Adipocyte (in vitro differentiated cells): ENCODE results near the gene CPVL.

ENCODE experiments used
- DNase-seq: peaks from one replicate; pipeline ENCODE4 v3.0.0-alpha.2; 2015; ENCODE audit warnings: low read depth
- H3K27me3 ChIP-seq: replicated peaks from 2 replicates; pipeline ENCODE4 v1.7.0; 2013; ENCODE audit warnings: mild to moderate bottlenecking, low read length, moderate library complexity; ENCODE audit not compliant: control insufficient read depth, insufficient read depth
- H3K36me3 ChIP-seq: 2 replicates; pipeline ENCODE4 v1.7.0; 2013; ENCODE audit warnings: low read length, mild to moderate bottlenecking, moderate library complexity; ENCODE audit not compliant: control insufficient read depth, insufficient read depth, severe bottlenecking
- H3K4me1 ChIP-seq: 2 replicates; pipeline ENCODE4 v1.7.0; 2013; ENCODE audit warnings: mild to moderate bottlenecking, low read length, moderate library complexity; ENCODE audit not compliant: control insufficient read depth, insufficient read depth
- H3K4me3 ChIP-seq: 2 replicates; pipeline ENCODE4 v1.7.0; 2013; ENCODE audit warnings: mild to moderate bottlenecking, low read length, moderate library complexity
- H3K9ac ChIP-seq: 2 replicates; pipeline ENCODE4 v1.7.0; 2013; ENCODE audit warnings: mild to moderate bottlenecking, low read length, moderate library complexity
- H3K9me3 ChIP-seq: 2 replicates; pipeline ENCODE4 v1.7.0; 2013; ENCODE audit warnings: mild to moderate bottlenecking, low read length, moderate library complexity; ENCODE audit not compliant: control insufficient read depth

CPVL gene

DNA sequence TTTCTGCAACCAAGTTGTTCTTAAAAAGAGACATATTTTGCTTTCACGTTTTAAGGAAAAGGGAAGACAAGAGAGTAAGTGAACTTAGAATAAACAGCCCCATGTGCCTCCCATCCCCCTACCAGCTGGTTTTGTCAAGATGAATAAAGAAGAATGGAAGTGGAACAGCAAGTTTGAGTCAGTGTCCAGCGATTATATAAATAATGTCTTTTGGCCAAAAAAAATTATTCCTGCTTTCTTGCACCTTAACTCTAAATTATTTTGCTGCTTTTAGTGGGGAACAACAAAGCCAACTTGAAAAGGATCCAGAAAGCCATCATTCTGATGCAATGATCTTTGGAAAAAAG is 105.8 kb downstream of the CPVL start:
- Histone ChIP-seq H3K4me3 (peak overlapping the region; percentile 8), H3K9me3 (no peaks in the 10 kb centered on the region), H3K4me1 (peaks cover 25% of the 10 kb centered on the region), H3K9ac (no peak overlapping the region), H3K36me3 (no peaks in the 10 kb centered on the region), H3K27me3 (no peaks in the 10 kb centered on the region)
- peak; percentile 17 for DNase-seq

DNA sequence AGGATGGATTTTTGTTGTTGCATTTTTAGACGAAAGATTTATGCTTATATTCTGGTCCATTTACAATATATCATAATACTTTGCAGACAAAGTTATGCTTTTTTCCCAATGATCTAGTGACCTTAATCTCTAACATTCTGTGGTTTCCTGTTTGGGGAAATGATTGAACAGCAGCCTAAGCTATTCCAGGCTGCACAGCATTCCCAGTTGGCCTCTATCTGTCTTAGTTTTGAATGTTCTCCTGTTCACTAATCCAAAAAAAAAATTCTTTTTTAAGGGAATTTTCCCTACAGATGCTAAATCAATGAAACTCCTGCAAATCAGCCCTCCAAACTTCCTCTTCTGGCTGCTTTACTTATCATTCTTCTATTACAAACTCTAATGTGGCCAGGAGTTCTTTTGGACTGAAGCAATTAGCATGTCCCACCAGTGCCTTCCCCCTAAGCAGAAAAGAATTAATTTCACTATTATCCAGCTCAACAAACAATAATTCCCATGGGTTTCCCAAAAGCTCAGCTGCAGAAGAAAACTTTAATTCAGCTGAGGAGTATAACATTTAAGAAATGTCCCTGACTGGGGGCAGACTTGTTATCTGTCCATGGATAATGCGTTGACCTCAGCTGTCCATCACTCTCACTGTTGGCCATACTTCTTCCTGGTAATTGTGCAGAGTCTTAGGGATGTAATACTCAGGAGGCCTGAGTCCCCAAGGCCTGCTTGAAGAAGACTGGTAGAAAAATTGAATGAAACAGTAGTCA is 106.3 kb downstream of the CPVL start:
- H3K4me1 ChIP-seq = peaks cover 30% of the 10 kb centered on the region
- H3K9ac ChIP-seq = peak overlapping the region; percentile 8
- peak overlapping the region; percentile 8 for H3K4me3 ChIP-seq
- no peaks in the 10 kb centered on the region for H3K36me3 ChIP-seq
- H3K27me3 ChIP-seq = no peaks in the 10 kb centered on the region
- no peak for DNase-seq
- no peaks in the 10 kb centered on the region for H3K9me3 ChIP-seq

DNA sequence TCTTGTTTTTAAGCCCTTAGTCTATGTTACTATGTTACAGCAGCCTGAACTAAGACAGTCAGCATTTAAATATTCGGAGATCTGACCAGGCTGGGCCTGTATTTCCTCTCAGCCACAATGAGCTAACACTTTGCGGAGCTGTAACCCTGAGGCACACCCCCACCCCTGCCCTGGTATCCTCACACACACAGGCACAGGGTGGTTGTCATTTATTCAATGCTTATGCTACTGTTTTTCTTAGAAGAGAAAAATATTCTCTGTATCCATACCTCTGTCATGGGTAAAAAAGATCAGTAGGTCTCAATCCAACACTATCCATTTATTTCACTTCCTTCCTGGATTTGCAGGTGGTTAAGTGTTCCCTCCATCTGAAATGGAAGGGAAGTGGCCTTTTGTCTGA is 107.9 kb downstream of the CPVL start:
- peak; percentile 55 for DNase-seq
- Histone ChIP-seq H3K9ac (no peak overlapping the region), H3K36me3 (no peaks in the 10 kb centered on the region), H3K27me3 (no peaks in the 10 kb centered on the region), H3K4me1 (peaks cover 35% of the 10 kb centered on the region), H3K9me3 (no peaks in the 10 kb centered on the region), H3K4me3 (no peak overlapping the region)

DNA sequence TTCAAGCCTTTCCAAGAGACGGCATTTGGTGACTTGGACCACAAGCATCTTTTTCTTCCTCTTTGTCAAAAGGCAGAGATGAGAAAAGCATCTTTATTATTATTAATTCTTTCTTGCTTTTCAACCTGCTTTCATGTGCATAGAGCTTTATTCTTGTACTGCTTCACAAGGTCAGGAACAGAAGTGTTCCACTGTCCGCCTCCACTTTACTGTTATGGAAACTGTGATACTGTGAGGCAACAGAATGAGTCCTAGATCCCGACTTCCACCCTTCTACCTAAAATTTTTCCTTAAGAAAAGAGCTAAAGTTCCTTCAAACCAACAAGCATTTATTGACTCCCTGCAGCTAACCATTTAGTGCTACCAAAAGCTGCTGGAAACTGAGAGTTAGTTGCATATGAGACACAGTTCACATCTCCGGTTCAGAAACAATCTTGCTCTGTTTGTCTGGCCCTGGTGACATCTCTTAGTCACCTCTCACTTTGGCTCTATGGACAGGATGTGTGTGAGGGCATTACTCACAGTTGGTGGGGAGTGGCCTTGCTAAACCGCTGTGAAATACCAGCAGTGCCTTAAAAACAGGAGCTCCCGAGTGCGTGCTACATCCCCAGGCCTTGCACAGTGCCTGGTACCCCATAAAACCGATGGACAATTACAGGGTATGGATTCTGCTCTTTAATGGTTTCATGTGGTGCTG is 111.1 kb downstream of the CPVL start:
- H3K4me3 ChIP-seq = no peak overlapping the region
- no peaks in the 10 kb centered on the region for H3K9me3 ChIP-seq
- no peaks in the 10 kb centered on the region for H3K27me3 ChIP-seq
- H3K4me1 ChIP-seq = peaks cover 31% of the 10 kb centered on the region
- H3K36me3 ChIP-seq = no peaks in the 10 kb centered on the region
- H3K9ac ChIP-seq = no peak overlapping the region
- DNase-seq = peak; percentile 78

DNA sequence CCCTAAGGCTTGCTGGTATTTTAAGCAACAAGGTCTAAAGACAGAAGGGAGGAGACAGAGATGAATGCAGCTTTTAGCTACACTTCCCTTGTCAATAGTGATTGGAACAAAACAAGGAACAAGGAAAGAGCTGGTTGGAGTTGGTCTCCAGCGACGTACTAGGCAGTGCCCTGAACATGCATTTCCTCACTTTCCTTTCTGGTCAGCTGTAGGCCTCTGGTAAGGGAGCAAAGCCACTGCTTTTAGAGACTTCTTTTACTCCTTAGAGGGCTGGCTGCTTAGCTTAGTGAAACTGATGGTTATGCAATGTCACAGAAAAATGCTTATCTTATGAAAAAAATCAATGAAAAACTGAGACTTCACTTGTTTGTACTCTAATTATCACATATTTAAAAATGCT is 112.8 kb downstream of the CPVL start:
- H3K4me3 ChIP-seq = no peak overlapping the region
- H3K27me3 ChIP-seq = no peaks in the 10 kb centered on the region
- peak; percentile 19 for DNase-seq
- H3K9me3 ChIP-seq = no peaks in the 10 kb centered on the region
- H3K36me3 ChIP-seq = no peaks in the 10 kb centered on the region
- peaks cover 21% of the 10 kb centered on the region for H3K4me1 ChIP-seq
- H3K9ac ChIP-seq = no peak overlapping the region

DNA sequence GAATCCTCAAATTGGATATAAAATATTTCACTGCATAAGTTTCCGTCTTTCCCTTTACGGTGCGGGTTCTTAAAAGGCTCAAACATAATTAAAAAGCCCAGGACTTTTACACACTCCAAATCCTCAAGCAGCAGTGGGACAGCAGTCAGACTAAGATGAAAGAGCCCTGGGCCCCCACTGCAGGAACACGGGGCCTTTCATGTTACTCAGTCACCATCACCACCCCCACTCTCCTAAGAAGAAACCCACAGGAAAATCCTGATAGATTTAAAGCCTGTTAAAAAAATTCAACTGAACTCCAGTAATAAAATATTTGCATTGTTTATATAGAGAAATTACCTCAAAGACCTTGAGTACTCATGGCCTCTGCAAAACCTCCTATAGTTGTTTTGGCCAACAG is 114.2 kb downstream of the CPVL start:
- peaks cover 10% of the 10 kb centered on the region for H3K9me3 ChIP-seq
- no peaks in the 10 kb centered on the region for H3K27me3 ChIP-seq
- DNase-seq = no peak
- peaks cover 21% of the 10 kb centered on the region for H3K4me1 ChIP-seq
- no peak overlapping the region for H3K4me3 ChIP-seq
- H3K9ac ChIP-seq = no peak overlapping the region
- H3K36me3 ChIP-seq = no peaks in the 10 kb centered on the region

DNA sequence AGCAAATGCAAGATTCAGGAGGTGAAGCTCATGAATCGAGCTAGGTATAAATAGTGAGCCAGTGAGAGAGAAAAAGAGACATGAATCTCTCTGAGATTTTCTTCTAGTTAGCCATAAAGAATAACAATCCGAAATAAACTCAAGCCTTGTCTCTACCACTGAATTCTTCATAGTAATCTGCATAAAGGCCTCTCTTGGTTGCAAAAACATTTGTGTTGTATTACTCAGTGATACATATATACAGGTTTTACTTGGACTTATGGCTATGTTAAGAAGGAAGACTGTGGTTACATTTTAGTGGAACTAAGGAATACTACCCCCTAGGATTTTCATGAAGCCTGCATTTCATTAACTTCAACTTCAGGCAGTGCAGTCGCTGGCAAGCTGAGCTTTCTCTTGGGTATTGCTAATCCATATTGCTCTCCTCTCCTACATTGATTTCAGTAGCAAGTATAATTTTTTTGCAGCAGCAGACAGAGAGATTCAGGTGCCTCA is 115.5 kb downstream of the CPVL start:
- H3K36me3 ChIP-seq = no peaks in the 10 kb centered on the region
- DNase-seq = peak; percentile 8
- H3K4me3 ChIP-seq = no peak overlapping the region

DNA sequence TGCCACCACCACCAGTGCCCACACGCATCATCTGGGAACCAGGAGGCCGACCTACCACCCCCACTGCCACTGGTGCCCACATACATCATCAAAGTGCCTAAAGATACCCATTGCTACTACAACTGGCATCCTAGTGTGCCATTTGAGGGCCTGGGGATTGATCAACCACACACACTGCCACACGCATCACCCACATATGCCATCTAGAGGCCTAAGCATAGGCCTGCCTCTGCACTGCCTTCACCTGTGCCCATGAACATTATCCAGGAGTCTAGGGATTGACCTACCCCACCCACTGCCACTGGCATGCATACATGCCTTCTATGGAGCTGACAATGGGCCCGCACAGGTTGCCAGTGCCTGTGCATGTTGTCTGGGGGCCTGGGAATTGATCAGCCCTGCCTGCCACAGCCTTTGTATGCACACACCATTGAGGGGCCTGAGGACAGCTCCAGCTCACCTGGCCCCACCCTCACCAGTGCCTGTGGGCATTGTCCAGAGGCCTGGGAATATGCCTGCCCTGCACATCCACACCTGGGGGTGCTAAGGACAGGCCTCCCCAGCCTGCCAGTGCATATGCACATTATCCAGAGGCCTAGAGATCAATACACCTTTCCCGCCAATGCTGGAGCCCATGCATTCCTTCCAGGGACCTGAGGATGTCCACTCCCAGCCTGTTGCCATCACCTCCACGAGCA is 123.9 kb downstream of the CPVL start:
- no peaks in the 10 kb centered on the region for H3K36me3 ChIP-seq
- H3K27me3 ChIP-seq = no peaks in the 10 kb centered on the region
- DNase-seq = no peak
- H3K9me3 ChIP-seq = peaks cover 40% of the 10 kb centered on the region
- H3K4me3 ChIP-seq = no peak overlapping the region
- no peak overlapping the region for H3K9ac ChIP-seq
- H3K4me1 ChIP-seq = no peaks in the 10 kb centered on the region

More for the DNA sequence above, 115.5 kb downstream of the CPVL start:
- no peak overlapping the region for H3K9ac ChIP-seq
- H3K9me3 ChIP-seq = peaks cover 24% of the 10 kb centered on the region
- H3K27me3 ChIP-seq = no peaks in the 10 kb centered on the region
- H3K4me1 ChIP-seq = peaks cover 20% of the 10 kb centered on the region

DNA sequence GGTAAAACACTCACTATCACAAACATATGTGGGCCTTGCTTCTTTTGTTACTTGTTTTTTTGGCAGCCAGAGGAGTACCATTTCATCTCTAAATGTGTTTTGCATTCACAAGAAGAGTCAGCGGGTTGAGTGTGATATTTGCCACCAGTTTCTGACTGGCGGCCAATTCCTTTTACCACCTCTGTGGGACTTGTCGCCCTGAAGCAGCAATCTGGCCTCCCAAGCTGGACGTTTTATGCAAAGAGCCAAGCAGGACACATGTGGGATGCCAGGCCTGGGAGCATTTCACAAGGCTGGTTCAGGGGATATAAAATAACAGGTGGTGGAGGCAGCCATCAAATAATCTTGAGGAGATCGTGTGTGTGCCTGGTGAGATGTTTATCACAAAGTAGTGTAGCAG is 126.4 kb downstream of the CPVL start:
- Histone ChIP-seq H3K4me1 (no peaks in the 10 kb centered on the region), H3K9me3 (peaks cover 16% of the 10 kb centered on the region), H3K27me3 (peaks cover 4% of the 10 kb centered on the region), H3K9ac (no peak overlapping the region), H3K4me3 (no peak overlapping the region), H3K36me3 (no peaks in the 10 kb centered on the region)
- no peak for DNase-seq

DNA sequence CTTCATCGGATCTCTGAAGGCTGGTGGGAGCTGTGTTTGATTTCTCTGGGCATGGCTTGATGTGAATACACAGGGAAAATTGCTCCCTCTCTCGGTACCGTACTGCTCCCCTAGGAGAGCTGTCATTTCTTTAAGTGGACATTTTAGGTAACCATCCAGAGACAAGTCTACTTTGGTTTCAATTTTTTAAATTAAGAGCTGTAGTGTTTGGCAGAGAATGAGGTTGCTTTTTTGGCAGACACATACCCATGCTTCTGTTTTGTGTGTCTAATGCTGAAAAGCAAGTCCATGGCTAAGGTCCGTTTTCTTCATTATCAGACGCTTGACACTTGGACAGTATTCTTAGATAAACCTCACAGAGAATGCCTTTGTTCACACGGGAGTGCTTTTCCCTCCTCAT is 127.0 kb downstream of the CPVL start:
- no peaks in the 10 kb centered on the region for H3K4me1 ChIP-seq
- peaks cover 4% of the 10 kb centered on the region for H3K27me3 ChIP-seq
- H3K9me3 ChIP-seq = peaks cover 11% of the 10 kb centered on the region
- peak; percentile 15 for DNase-seq
- no peaks in the 10 kb centered on the region for H3K36me3 ChIP-seq
- no peak overlapping the region for H3K9ac ChIP-seq
- no peak overlapping the region for H3K4me3 ChIP-seq

DNA sequence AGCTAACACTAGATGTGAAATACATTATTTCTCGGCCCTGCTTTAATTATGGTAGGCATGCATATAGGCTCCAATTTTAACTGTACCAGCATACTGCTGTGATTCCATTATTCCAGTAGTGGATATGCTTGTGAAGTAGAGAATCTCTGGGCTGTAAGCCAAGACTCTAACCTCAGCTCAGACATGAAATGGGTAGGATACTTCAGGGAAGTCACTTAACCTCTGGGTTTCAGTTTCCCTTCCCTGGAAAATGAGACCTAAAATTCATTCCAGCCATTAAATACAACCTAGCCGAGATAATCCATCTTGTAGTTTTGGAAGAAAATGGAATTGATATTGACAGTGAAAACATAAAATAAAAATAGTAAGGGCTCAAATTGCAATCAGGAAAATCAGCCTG is 128.6 kb downstream of the CPVL start:
- Histone ChIP-seq H3K27me3 (peaks cover 4% of the 10 kb centered on the region), H3K9ac (no peak overlapping the region), H3K36me3 (no peaks in the 10 kb centered on the region), H3K4me1 (no peaks in the 10 kb centered on the region), H3K9me3 (peaks cover 4% of the 10 kb centered on the region), H3K4me3 (no peak overlapping the region)
- peak; percentile 40 for DNase-seq
